ENCODE measurements around the gene MPV17L. TPM values are rescaled to one million over a fixed set of nuclear protein-coding genes. Genes with fewer than 3 reads are reported as not detected.

The MPV17L gene
- total RNA-seq, 1 experiment from 2014 or later, result 11.5 TPM

- intact Hi-C loops (cut with micrococcal nuclease; ENCODE audit: unreplicated experiment), result no loop called here
- H3K4me1 Mint-ChIP-seq (ENCODE audit: low read depth, unreplicated experiment), result peaks cover 9% of the 10 kb centered on the region
- H3K27me3 Mint-ChIP-seq (ENCODE audit: unreplicated experiment), result no peaks in the 10 kb centered on the region
- no peak overlapping the region for H3K27ac Mint-ChIP-seq (ENCODE audit: unreplicated experiment)
- H3K36me3 Mint-ChIP-seq (ENCODE audit: insufficient read depth, unreplicated experiment), result no peaks in the 10 kb centered on the region
- H3K4me3 Mint-ChIP-seq (ENCODE audit: low read depth, unreplicated experiment), result no peak overlapping the region
- no peak for DNase-seq
- BruUV-seq (replicated peaks), result no TSS peak
- CTCF ChIA-PET, result interaction anchor here (1.0 kb wide), 1 partner anchor 34 kb away, joined by 3 read pairs; no protein-coding TSS in a partner anchor
- no peaks in the 10 kb centered on the region for H3K9me3 Mint-ChIP-seq (ENCODE audit: low read depth, unreplicated experiment)
- no peak for TF ChIP-seq CTCF (IDR thresholded peaks at IDR 0.05; ENCODE audit: unreplicated experiment)
These were observed 65.8 kb downstream of the MPV17L start for GRCh38 chr16:15461376-15461775.

Other genes starting within 250 kb of the MPV17L start
- gene NPIPA5, start 17.5 kb upstream of the MPV17L start, total RNA-seq (2022), result 18.0 and 18.3 TPM in 2 replicates
- gene BMERB1, start 38.8 kb downstream of the MPV17L start, total RNA-seq (2022), result 3.0 TPM in 2 replicates
- 57.6 and 61.3 TPM in 2 replicates for gene MARF1, start 247.4 kb downstream of the MPV17L start, total RNA-seq (2022)

Data from Calu3 (cell line).